SK-N-DZ (cell line): ENCODE data around the gene MGLL.

ENCODE experiments used
- DNase-seq: peaks from one replicate; pipeline ENCODE4 v3.0.0-alpha.2; 2015; ENCODE audit warnings: low spot score

Gene MGLL

DNA sequence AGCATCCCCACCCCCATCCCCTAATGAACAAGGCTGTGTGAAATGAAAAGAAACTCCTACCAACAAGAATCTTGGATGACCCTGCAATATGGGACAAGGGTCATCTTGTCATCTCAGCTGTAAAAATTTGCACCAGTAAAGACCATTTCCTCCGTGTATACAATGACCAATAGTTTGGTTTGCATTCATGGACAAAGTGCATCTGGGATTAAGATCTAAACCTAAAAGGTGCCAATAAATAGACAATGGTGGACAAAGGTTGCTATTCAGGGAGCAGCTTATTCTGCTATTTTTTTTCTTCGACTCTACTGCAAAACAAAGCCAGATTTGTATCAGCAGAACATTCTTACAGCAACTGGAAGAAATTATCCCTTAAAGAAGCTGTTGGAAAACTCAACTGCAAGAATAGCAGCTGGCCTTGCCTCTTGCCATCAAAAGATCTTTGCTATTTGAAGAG is 8.0 kb downstream of the MGLL start:
- no peak for DNase-seq

DNA sequence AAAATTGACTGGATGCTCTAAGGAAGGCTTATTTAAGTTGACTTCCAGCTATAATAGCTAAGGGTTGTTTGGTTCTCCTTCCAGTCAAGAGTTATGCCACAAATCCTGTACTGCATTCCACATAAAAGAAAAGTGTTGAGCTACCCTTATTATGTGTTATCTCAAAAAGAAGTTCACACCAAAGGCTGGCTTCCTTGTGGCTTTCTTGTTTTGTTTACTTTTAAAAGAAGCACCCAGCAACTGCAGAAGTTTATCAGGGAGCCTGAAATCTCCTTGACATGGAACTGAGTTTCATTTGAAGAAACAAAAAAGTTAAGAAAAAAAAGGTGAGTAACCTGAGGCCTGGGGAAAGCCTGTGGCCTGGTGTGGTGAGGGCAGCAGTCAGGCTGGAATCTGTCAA is 10.2 kb downstream of the MGLL start:
- no peak for DNase-seq

DNA sequence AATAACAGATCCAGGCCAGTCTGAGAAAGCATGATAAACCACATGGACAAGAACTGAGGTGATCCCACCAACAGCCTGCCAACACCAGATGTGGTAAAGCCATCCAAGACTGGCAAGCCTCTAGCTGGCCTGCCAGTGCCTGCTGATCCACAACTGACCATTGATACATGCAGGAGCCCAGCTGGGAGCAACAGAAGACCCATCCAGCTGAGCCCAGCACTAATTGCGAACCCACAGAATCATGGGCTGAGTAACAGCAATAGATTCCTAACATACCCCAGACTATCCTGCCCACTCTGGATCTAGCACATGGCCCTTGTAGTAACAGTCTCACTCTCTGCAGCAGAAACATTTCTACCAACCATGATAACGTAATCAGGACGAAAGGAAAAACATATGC is 10.6 kb downstream of the MGLL start:
- DNase-seq = no peak

DNA sequence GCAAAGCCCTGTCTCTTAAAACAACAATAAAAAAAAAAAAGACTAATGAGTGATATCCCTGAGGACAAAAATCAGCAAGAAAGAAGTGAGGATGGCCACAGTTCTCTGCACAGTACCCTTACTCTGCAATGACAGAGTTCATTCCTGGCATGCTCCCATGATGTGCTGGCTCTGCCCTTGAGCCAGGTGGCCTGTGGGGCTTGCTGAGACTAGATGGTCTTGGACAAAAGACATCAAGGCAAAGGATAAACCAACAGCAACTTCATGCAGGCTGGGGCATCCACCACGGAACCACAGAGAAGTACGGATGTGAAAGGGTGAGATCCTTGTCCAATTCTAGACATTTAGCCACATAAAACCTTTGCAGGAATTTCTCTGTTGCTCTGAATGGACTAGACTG is 12.7 kb downstream of the MGLL start:
- no peak for DNase-seq

DNA sequence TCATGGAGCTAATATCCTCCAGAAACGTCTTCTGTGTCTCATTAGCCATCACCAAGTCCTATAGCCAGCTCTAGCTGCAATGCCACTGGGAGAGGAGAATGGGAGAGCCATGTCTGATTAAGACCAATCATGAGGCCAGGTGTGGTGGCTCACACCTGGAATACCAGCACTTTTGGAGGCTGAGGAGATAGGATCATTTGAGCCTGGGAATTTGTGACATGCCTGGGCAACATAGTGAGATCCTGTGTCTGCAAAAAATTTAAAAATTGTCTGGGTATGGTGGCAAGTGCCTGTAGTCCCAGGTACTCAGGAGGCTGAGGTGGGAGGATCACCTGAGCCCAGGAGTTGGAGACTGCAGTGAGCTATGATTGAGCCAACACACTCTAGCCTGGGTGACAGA is 13.1 kb downstream of the MGLL start:
- no peak for DNase-seq

DNA sequence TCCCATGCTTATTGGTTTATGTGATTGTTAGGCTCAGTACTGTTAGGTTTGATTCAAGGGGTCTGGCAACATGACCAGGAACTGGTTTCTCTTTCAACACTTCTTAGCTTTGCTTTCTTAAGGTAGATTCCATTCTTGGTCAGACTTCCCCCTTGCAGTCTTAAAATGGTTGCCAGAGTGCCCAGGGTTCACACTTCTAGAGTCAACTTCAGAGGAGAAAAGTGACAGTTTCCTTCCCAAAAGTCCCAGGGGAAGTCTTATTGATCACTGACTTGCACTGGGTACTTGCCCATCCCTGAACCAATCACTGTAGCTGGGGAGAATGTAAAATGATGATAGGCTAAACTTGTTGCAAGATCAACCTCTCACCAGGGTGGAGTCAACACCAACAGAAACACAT is 14.1 kb downstream of the MGLL start:
- no peak for DNase-seq

DNA sequence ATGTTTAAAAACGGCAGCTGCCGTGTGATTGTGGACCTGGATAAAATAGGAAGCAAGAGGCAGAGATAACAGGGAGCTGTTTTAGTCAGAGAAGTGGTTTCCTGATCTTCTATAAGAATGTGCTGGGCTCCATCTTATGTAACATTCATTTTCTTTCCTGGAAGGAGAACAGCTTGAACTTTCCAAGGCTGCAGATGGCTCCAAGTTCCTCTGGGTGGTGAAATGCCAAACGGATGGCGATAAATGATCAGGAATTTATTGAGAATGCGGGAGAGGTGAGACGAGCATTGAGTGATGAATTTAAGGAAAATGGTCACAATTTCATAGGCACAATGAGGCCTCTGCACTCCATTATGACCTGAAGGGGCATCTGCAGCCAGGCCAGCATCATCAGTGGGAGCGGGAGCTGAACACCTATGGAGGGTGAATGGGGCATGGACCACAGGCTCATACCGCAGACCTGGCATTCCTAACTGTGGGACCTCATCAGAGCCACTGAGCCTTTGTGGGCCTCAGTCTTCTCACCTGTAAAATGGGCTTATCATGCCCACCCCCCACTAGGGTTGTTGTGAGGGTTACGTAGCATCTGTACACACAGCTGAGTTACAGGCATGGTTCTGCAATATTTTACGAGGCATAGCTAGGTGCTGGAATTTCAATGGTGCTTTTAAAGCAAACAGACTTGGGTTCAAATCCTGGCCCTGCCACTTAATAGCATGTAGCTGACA is 17.1 kb downstream of the MGLL start:
- DNase-seq = no peak

DNA sequence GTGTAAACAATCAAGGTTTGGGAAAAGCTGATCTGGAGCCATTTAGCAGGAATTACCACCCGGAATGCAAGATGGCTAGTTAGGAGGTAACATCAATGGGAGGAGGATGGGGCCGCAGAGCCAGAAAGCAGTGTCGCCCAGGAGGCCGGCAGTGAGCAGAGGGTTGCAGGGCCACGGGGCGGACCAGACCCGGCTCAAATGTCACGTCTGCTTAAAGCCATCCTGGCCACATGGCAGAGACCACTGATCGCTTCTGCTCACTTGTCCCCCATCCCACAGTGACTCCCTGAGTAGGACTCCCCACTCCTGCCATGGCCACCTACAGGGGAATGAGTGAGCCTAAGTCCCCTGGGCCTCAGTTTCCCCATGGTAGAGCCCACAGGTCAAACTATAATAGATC is 18.2 kb downstream of the MGLL start:
- DNase-seq = no peak

DNA sequence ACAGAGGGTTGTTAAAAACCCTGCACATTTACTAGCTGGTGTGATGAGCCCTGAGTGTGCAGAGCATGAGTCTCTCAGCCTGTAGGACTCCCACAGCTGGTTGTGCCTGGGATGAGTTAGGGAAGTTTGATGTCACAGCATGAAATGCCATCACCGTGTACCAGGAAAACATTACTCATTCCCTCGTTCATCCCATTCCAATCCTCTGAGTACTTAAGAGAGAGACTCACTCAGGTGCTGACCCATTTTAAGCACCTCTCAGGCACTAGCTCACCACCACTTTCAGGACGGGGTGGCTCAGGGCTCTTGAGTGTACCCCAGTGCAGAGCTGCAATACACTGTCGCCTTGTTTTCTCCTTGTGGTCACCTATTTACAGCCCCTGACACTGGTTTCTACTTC is 18.7 kb downstream of the MGLL start:
- DNase-seq = no peak

DNA sequence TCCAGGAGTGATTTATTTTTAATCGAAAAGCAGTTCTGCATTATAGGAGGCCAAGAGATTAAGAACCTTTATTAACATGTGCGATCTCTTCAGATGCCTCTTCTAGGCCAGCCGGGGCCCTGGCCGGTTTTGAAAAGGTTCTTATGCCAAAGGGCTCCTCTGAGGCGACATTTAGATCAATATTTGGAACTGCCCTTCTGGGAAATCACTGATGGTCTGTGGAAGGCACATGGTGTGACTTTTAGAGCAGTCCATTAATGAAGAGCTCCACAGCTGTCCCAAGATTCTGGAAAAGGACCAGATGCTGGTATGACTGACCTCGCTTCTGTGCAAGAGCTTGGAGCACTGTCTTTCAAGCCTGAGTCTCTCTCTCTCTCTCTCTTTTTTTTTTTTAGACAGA is 19.7 kb downstream of the MGLL start:
- DNase-seq = no peak

DNA sequence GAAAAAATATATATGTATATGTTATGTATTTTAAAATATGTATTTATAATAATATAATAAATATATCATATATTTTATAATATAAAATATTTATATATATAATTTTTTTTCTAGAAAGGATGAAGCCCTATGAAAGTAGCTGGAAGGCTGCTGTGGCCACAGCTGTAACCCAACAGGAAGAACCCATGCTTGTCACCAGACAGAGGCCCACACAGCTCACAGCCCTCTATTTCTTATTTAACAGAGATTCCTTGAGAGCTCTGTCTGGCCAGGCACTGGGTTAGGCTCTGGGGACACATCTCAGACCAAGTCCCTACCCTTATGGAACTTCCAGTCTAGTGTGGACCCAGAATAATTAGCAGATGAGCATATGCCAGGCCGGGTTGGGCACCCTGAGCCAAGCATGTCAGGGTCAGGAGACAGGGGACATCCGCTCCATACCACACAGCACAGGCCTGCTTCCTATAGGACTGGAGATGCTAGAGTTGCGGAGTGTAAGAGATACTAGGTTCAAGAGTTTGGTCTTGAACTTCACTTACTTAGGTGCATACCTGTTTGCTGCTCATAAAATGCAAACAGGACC is 20.5 kb downstream of the MGLL start:
- DNase-seq = no peak

DNA sequence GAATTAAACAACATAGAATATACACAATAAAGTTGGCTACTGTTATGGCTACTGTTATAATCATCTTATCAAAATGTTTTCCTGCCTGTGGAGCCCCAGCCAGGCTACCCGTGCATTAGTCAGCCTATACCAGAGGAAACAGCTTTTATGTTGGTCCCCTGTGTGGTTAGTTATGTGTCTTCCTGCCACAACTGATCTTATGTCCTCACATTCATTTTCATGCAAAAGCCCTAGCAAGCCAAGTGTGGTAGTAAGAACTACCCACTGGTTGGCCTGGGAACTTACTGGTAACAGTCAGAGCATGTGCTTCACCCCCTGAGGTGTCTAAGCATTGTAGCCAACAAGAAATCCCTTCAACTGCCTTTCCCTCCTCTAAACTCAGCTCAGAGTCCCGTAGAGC is 21.8 kb downstream of the MGLL start:
- DNase-seq = no peak

DNA sequence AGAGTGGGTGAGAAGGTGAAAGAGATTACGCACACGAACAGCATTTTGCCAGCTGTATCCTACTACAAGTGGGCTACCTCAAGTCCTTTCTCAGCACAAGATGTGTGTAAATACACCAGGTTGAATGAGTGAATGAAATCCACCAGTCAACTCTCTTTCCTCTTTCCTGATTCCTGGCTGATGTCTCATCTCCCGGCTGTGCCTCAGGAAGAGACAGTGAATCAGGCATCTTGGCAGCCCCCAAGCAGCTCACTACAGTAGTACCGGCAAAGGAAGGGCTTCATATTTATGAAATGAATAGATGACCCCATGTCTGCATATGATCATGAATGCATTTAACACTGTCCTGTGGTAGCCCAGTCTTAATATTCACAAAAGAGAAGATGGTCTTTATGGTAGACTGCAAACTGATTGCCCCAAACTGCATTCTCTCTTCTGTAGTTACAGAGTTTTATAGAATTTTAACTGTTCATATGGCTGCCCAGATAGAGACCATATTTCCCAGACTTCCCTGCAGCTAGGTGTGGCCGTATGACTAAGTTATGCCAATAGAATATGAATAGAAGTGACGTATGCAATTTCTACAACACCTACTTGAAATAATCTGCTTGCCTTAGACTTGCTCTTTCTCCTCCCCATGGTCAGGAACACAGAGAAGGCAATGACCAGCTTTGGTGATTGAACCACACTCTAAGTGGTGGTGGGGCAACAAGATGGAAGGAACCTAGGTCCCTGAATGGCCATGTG is 22.7 kb downstream of the MGLL start:
- no peak for DNase-seq

DNA sequence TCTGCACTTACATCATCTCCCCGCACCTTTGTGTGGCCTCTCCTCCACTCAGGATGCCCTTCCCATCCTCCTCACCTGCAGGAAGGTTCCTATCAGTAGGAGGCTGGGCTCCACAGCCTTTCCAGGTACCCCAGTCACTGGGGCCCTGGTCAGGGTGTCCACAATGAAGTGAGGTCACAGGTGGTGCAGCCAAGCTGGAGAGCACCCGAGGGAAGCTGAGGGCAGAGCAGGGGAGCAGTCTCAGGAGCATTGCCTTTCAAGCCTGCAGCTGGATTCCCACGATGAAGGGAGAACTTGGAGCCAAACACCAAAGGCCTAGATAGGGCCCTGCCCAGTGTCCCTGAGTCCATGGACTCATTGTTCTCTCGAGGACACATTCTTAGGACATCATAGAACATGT is 23.6 kb downstream of the MGLL start:
- no peak for DNase-seq

DNA sequence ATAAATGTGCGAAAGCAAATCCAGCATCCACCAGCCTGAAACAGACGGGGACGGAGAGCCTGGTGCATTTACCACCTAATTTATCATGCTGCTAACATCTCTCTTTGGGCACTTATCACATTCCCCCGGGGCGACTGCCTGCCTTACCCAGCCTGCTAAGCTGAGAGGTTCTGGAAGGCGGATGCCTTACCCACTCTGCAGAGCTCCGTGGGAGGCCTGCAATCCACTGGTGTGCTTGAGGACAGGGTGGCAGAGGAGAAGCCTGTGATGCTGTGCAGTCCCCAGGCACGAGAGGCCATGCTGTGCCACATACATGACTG is 25.5 kb downstream of the MGLL start:
- DNase-seq = no peak

DNA sequence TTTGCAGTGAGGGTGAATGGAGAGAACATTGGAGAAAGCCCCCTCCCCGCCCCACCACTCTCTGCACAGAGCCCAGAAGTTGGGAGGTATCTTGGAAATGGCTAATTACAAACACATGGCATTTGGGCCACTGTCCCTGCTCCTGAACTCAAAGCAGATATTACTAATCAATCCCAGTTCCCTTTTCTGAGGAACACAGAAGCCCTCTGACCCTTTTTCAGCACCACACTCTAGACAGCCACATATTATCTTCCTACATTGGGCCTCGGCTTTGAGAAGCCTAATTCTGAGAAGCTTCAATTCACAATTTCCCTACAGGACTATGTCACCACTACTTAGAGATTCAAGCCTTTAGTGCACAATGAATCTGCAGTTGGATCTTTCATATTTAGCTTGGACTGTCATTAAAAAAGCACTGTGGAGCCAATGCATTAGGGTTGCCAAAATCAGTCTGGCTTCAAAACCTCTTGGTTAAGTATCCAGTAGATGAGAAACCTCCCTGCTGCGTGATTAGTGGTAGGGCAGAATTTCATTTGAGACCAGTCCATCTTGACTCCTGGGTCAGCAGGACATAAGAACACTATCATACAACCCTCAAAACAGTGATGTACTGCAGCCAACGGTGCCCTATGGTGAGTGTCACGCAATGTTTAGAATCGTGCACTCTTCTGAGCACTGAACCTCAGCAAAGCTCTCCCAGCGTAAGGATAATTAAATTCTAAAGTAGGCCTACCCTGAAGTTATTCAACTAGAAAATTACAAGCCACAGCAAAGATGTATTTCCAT is 26.1 kb downstream of the MGLL start:
- DNase-seq = no peak

DNA sequence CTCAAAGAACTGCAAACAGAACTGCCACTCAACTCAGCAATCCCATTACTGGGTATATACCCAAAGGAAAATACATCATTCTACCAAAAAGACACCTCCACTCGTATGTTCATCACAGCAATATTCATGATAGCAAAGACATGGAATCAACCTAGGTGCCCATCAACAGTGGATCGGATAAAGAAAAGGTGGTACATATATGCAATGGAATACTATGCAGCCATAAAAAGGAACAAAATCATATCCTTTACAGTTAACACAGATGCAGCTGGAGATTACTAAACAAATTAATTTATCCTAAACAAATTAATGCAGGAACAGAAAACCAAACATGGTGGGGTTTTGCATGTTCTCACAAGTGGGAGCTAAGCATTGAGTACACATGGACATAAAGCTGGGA is 27.3 kb downstream of the MGLL start:
- no peak for DNase-seq

DNA sequence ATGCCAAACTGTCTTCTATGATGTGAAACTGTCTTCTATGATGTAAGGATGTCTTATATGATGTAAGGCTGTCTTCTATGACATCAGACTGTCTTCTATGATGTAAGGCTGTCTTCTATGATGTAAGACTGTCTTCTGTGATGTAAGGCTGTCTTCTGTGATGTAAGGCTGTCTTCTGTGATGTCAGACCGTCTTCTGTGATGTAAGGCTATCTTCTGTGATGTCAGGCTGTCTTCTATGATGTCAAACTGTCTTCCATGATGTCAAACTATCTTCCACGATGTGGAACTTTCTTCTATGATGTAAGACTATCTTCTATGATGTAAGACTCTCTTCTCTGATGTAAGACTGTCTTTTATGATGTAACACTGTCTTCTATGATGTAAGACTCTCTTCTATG is 27.9 kb downstream of the MGLL start:
- no peak for DNase-seq

DNA sequence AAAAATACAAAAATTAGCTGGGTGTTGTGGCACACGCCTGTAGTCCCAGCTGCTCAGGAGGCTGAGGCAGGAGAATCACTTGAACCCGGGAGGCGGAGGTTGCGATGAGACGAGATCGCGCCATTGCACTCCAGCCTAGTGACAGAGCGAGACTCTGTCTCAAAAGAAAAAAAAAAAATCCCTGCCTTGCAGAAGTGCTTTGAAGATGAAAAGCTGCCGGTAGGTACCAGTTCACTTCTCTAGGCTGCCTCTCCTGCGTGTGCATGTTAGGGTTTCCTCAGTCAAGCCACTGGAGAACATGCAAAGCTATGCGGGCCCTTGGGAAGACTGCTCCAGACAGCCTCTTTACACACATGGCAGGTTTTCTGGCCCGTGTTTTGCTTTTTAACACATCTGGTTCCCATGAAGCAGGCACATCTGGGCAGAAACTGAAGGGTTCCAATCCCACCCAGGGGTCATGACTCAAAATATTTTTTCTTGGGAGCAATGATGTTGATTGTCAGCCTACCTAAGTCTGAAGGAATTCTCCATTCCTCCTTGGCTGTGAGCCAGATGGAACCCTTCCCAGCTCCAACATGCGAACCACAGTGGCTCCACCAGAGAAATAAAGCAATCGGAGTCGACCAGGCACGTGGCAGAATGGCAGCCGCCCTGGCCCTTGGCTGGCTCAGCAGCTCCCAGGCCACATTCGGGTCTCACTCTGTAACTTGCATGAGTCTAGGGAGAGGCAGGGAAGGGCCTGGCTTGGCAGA is 29.6 kb downstream of the MGLL start:
- DNase-seq = no peak

DNA sequence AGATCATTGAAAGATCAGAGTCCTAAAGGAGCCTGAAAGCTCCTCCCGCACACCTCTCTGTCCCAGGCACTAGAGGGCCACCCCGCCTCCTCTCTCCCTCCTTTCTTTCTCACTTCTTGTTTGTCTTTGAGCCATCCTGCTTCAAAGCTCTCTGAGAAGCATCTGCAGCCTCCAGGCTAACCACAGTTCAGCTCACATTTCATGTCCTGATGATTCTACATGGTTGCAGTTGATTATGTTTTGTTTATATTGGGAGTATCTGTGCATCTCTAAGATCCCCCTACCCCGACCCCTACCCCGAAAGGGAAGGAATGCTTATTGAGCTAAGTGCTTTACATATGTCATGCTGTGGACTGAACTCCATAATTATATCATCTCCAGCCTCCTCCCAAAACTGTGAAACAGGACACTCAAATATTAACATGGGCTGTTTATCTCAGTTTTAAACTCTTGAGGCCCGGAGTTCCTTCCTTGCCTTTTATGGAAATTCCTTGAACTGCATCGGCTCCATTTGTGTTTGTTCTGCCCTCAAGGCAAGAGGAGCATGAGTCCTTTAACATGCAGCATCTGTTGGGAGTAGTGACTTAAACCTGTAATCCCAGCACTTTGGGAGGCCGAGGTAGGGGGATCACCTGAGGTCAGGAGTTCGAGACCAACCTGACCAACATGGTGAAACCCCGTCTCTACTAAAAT is 30.9 kb downstream of the MGLL start:
- peak; percentile 9 for DNase-seq

DNA sequence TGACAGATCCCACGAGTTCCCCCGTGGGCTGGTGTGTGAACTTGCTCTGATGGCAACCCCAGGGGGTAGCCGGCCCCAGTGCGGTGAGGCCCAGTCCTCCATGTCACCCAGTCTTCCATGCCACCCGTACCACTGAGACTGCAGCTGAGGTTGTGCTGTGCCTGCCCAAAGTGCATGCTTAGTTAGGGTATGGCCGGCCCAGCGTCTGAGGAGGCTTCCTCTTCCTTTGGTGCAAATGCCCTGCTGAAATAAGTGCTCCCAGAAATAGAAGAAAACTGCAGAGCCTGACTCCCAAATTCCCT is 31.5 kb downstream of the MGLL start:
- no peak for DNase-seq
